Smooth muscle cell (in vitro differentiated cells): ENCODE data around the gene ODAD2. TPM values are rescaled to one million over a fixed set of nuclear protein-coding genes. Genes with fewer than 3 reads are reported as not detected.

Experiments
- DNase-seq: peaks from one replicate; lab custom pipeline; 2025; ENCODE audit not compliant: unreplicated experiment; lab: John Stamatoyannopoulos, UW
- H2AFZ ChIP-seq: fragments of 200-600 bp; sonication (generic); 2 replicates; pipeline ENCODE4 v1.6.0; 2016; ENCODE audit warnings: antibody characterized with exemption, low read depth, mild to moderate bottlenecking
- H3F3A ChIP-seq: fragments of 200-600 bp; sonication (generic); 2 replicates; pipeline ENCODE4 v1.6.0; 2017; ENCODE audit warnings: antibody characterized with exemption, low read depth
- H3K27ac ChIP-seq: fragments of 200-600 bp; sonication (generic); 2 replicates; pipeline ENCODE4 v1.5.1; 2016; ENCODE audit warnings: low read depth, mild to moderate bottlenecking
- H3K27me3 ChIP-seq: fragments of 200-600 bp; sonication (generic); 2 replicates; pipeline ENCODE4 v1.6.1; 2016; ENCODE audit warnings: low read depth, mild to moderate bottlenecking
- H3K36me3 ChIP-seq: fragments of 200-600 bp; sonication (generic); 2 replicates; pipeline ENCODE4 v1.5.1; 2016; ENCODE audit warnings: low read depth
- H3K4me1 ChIP-seq: fragments of 200-600 bp; sonication (generic); 2 replicates; pipeline ENCODE4 v1.5.1; 2016; ENCODE audit warnings: low read depth
- H3K4me2 ChIP-seq: fragments of 200-600 bp; sonication (generic); 2 replicates; pipeline ENCODE4 v1.6.0; 2016; ENCODE audit warnings: mild to moderate bottlenecking
- H3K4me3 ChIP-seq: fragments of 200-600 bp; sonication (generic); 2 replicates; pipeline ENCODE4 v1.5.1; 2016; ENCODE audit warnings: mild to moderate bottlenecking
- H3K79me2 ChIP-seq: fragments of 200-600 bp; sonication (generic); 2 replicates; pipeline ENCODE4 v1.6.0; 2016; ENCODE audit warnings: low read depth, mild to moderate bottlenecking
- H3K9ac ChIP-seq: fragments of 200-600 bp; sonication (generic); 2 replicates; pipeline ENCODE4 v1.6.0; 2016; ENCODE audit warnings: low read depth
- H3K9me3 ChIP-seq: fragments of 200-600 bp; sonication (generic); replicated peaks from 2 replicates; pipeline ENCODE4 v1.5.1; 2016; ENCODE audit warnings: low read depth
- H4K20me1 ChIP-seq: fragments of 200-600 bp; sonication (generic); 2 replicates; pipeline ENCODE4 v1.6.0; 2016; ENCODE audit warnings: low read depth
- CTCF ChIP-seq: fragments of 200-600 bp; sonication (generic); IDR thresholded peaks from 2 replicates; pipeline ENCODE4 v1.5.1; 2017; ENCODE audit warnings: borderline replicate concordance, mild to moderate bottlenecking, antibody characterized with exemption; ENCODE audit not compliant: insufficient read depth, poor library complexity, severe bottlenecking
- WGBS: methylation state at CpG from one replicate; pipeline ENCODE4 v1.1.7; 2016; ENCODE audit warnings: low lambda C conversion rate; 5-methylcytosine and 5-hydroxymethylcytosine counted together
- polyA plus RNA-seq: library from polyadenylated mRNA; unstranded; fragments of >200 nt; fragmentation: Nextera tagmentation; extraction: Ambion mirVana; gene quantifications from 2 replicates; pipeline ENCODE4 v1.2.1, GENCODE V29; 2016
- total RNA-seq: library from RNA; depleted of rRNA; stranded (reverse); fragments of >200 nt; gene quantifications from 2 replicates; pipeline ENCODE4 v1.2.3, GENCODE V29; 2014

The ODAD2 gene
- total and polyA plus RNA-seq, 2 experiments from 2014 or later: 0.45 TPM; not detected in 1

GRCh38 chr10:27801171-27801785 is 197.6 kb downstream of the ODAD2 start:
- H3K9me3 ChIP-seq: no peaks in the 10 kb centered on the region
- no peak overlapping the region for H3K4me3 ChIP-seq
- no peak overlapping the region for H2AFZ ChIP-seq
- H3F3A ChIP-seq: no peaks in the 10 kb centered on the region
- H3K79me2 ChIP-seq: no peaks in the 10 kb centered on the region
- no peaks in the 10 kb centered on the region for H3K36me3 ChIP-seq
- WGBS: 81% methylated on average over 3 of the region's 3 CpGs
- DNase-seq: no peak
- H3K4me2 ChIP-seq: no peak overlapping the region
- peaks cover 3% of the 10 kb centered on the region for H3K27me3 ChIP-seq
- no peak overlapping the region for H3K9ac ChIP-seq
- H3K27ac ChIP-seq: peak overlapping the region; percentile 37
- H3K4me1 ChIP-seq: no peaks in the 10 kb centered on the region
- no peaks in the 10 kb centered on the region for H4K20me1 ChIP-seq
- no peak for TF ChIP-seq CTCF

- Histone ChIP-seq H3K4me3 (no peak overlapping the region), H3K9ac (no peak overlapping the region), H3K79me2 (no peaks in the 10 kb centered on the region), H3K27me3 (peaks cover 3% of the 10 kb centered on the region), H3K9me3 (no peaks in the 10 kb centered on the region), H3K4me2 (no peak overlapping the region), H4K20me1 (no peaks in the 10 kb centered on the region), H3K36me3 (no peaks in the 10 kb centered on the region), H3F3A (no peaks in the 10 kb centered on the region), H2AFZ (no peak overlapping the region), H3K27ac (no peak overlapping the region), H3K4me1 (no peaks in the 10 kb centered on the region)
- TF ChIP-seq CTCF: no peak
- 87% methylated on average over 3 of the region's 3 CpGs for WGBS
- DNase-seq: no peak
Observed at GRCh38 chr10:27799046-27799445, 199.8 kb downstream of the ODAD2 start.

GRCh38 chr10:27794157-27794556 is 204.7 kb downstream of the ODAD2 start:
- Histone ChIP-seq H3K4me2 (no peak overlapping the region), H4K20me1 (no peaks in the 10 kb centered on the region), H3K79me2 (no peaks in the 10 kb centered on the region), H3K36me3 (no peaks in the 10 kb centered on the region), H3K27ac (no peak overlapping the region), H3K4me1 (no peaks in the 10 kb centered on the region), H2AFZ (no peak overlapping the region), H3K4me3 (no peak overlapping the region), H3F3A (no peaks in the 10 kb centered on the region), H3K27me3 (peaks cover 3% of the 10 kb centered on the region), H3K9ac (no peak overlapping the region), H3K9me3 (no peaks in the 10 kb centered on the region)
- TF ChIP-seq CTCF: no peak
- no peak for DNase-seq
- 58% methylated on average over 1 of the region's 1 CpG for WGBS

- no peak overlapping the region for H3K9ac ChIP-seq
- no peak overlapping the region for H3K4me2 ChIP-seq
- WGBS: 82% methylated on average over 2 of the region's 2 CpGs
- DNase-seq: no peak
- no peak overlapping the region for H3K27ac ChIP-seq
- H4K20me1 ChIP-seq: no peaks in the 10 kb centered on the region
- no peaks in the 10 kb centered on the region for H3F3A ChIP-seq
- no peaks in the 10 kb centered on the region for H3K36me3 ChIP-seq
- H2AFZ ChIP-seq: no peak overlapping the region
- H3K27me3 ChIP-seq: peaks cover 3% of the 10 kb centered on the region
- TF ChIP-seq CTCF: no peak
- H3K4me1 ChIP-seq: no peaks in the 10 kb centered on the region
- H3K4me3 ChIP-seq: no peak overlapping the region
- H3K9me3 ChIP-seq: no peaks in the 10 kb centered on the region
- no peaks in the 10 kb centered on the region for H3K79me2 ChIP-seq
Observed at GRCh38 chr10:27792216-27792615, 206.7 kb downstream of the ODAD2 start.
